DOHH2 (cell line): Measurements from ENCODE around the gene RAD51B.

Experiments used
- H3F3A ChIP-seq: fragments of 200-600 bp; sonication (generic), shearing (Covaris generic); 2 replicates; pipeline ENCODE4 v1.6.0; 2016; ENCODE audit warnings: antibody characterized with exemption, mild to moderate bottlenecking; ENCODE audit not compliant: control insufficient read depth, insufficient read depth
- H3K27ac ChIP-seq: fragments of 200-600 bp; sonication (generic); 2 replicates; pipeline ENCODE4 v1.5.1; 2014; ENCODE audit warnings: low read depth, mild to moderate bottlenecking, low read length, moderate library complexity
- H3K27me3 ChIP-seq: fragments of 200-600 bp; sonication (generic); 2 replicates; pipeline ENCODE4 v1.6.1; 2014; ENCODE audit warnings: mild to moderate bottlenecking, low read length, mixed read lengths; ENCODE audit not compliant: control insufficient read depth
- H3K36me3 ChIP-seq: fragments of 200-600 bp; sonication (generic); 2 replicates; pipeline ENCODE4 v1.6.1; 2014; ENCODE audit warnings: mild to moderate bottlenecking, low read length, moderate library complexity, mixed read lengths; ENCODE audit not compliant: control insufficient read depth
- H3K4me1 ChIP-seq: fragments of 200-600 bp; sonication (generic); 2 replicates; pipeline ENCODE4 v1.6.1; 2014; ENCODE audit warnings: mild to moderate bottlenecking, low read length, mixed read lengths; ENCODE audit not compliant: control insufficient read depth
- H3K4me2 ChIP-seq: fragments of 200-600 bp; sonication (generic); 2 replicates; pipeline ENCODE4 v1.6.0; 2014; ENCODE audit warnings: mild to moderate bottlenecking, low read length, moderate library complexity
- H3K4me3 ChIP-seq: fragments of 200-600 bp; sonication (generic); 2 replicates; pipeline ENCODE4 v1.5.1; 2014; ENCODE audit warnings: mild to moderate bottlenecking, low read length, mixed read lengths
- H3K79me2 ChIP-seq: fragments of 200-600 bp; sonication (generic); 2 replicates; pipeline ENCODE4 v1.6.1; 2014; ENCODE audit warnings: mild to moderate bottlenecking, low read length, mixed read lengths; ENCODE audit not compliant: control insufficient read depth
- H3K9me2 ChIP-seq: fragments of 200-600 bp; sonication (generic); replicated peaks from 2 replicates; pipeline ENCODE4 v1.6.1; 2014; ENCODE audit warnings: mild to moderate bottlenecking, low read length, mixed read lengths; ENCODE audit not compliant: control insufficient read depth
- H3K9me3 ChIP-seq: fragments of 200-600 bp; sonication (generic); 2 replicates; pipeline ENCODE4 v1.6.1; 2014; ENCODE audit warnings: antibody characterized with exemption, low read length, mixed read lengths; ENCODE audit not compliant: control insufficient read depth, insufficient read depth
- H4K20me1 ChIP-seq: fragments of 200-600 bp; sonication (generic); 2 replicates; pipeline ENCODE4 v1.6.0; 2014; ENCODE audit warnings: low read depth, mild to moderate bottlenecking, antibody characterized with exemption, low read length, moderate library complexity; ENCODE audit not compliant: control insufficient read depth, insufficient read depth
- EZH2phosphoT487 ChIP-seq: fragments of 200-600 bp; sonication (generic); IDR thresholded peaks from 2 replicates; pipeline ENCODE4 v1.6.1; 2017; ENCODE audit warnings: borderline replicate concordance, mild to moderate bottlenecking, antibody characterized with exemption, low read length, moderate library complexity, mixed read lengths
- TF ChIP-seq, protein P1 (sequence below): fragments of 200-600 bp; sonication (generic); IDR thresholded peaks from one replicate; pipeline ENCODE4 v1.5.1; 2014; ENCODE audit warnings: antibody characterized with exemption, mild to moderate bottlenecking, low read depth, low read length; ENCODE audit not compliant: poor library complexity, severe bottlenecking

Gene RAD51B

DNA sequence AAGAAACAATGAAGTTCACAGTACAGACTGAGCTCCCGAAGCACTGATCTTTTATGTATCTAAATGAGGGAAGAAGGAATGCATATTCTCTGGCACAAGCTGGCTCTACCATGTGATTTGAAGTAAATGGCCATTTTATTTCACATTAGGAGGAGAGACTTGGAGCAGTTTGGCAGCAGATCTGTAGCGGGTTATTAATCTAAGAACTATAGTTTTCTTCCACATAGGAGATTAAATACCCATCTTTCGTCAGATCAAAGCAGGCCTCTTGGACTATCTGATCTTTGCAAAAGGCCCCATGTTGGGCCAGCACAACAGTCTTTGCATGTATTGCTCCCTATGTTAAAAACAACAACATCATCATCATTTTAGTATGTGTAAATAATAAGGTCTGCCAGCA is 495.5 kb downstream of the RAD51B start:
- H3K9me2 ChIP-seq = no peaks in the 10 kb centered on the region
- no peaks in the 10 kb centered on the region for H3K9me3 ChIP-seq
- H3K36me3 ChIP-seq = no peaks in the 10 kb centered on the region
- H3K27me3 ChIP-seq = no peaks in the 10 kb centered on the region
- no peak overlapping the region for H3K27ac ChIP-seq
- H3K79me2 ChIP-seq = no peaks in the 10 kb centered on the region
- TF ChIP-seq EZH2phosphoT487 = no peak
- TF ChIP-seq, protein P1, sequence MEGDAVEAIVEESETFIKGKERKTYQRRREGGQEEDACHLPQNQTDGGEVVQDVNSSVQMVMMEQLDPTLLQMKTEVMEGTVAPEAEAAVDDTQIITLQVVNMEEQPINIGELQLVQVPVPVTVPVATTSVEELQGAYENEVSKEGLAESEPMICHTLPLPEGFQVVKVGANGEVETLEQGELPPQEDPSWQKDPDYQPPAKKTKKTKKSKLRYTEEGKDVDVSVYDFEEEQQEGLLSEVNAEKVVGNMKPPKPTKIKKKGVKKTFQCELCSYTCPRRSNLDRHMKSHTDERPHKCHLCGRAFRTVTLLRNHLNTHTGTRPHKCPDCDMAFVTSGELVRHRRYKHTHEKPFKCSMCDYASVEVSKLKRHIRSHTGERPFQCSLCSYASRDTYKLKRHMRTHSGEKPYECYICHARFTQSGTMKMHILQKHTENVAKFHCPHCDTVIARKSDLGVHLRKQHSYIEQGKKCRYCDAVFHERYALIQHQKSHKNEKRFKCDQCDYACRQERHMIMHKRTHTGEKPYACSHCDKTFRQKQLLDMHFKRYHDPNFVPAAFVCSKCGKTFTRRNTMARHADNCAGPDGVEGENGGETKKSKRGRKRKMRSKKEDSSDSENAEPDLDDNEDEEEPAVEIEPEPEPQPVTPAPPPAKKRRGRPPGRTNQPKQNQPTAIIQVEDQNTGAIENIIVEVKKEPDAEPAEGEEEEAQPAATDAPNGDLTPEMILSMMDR = no peak
- H3K4me1 ChIP-seq = peaks cover 11% of the 10 kb centered on the region
- H4K20me1 ChIP-seq = no peaks in the 10 kb centered on the region
- H3F3A ChIP-seq = no peaks in the 10 kb centered on the region
- no peak overlapping the region for H3K4me2 ChIP-seq
- no peak overlapping the region for H3K4me3 ChIP-seq

DNA sequence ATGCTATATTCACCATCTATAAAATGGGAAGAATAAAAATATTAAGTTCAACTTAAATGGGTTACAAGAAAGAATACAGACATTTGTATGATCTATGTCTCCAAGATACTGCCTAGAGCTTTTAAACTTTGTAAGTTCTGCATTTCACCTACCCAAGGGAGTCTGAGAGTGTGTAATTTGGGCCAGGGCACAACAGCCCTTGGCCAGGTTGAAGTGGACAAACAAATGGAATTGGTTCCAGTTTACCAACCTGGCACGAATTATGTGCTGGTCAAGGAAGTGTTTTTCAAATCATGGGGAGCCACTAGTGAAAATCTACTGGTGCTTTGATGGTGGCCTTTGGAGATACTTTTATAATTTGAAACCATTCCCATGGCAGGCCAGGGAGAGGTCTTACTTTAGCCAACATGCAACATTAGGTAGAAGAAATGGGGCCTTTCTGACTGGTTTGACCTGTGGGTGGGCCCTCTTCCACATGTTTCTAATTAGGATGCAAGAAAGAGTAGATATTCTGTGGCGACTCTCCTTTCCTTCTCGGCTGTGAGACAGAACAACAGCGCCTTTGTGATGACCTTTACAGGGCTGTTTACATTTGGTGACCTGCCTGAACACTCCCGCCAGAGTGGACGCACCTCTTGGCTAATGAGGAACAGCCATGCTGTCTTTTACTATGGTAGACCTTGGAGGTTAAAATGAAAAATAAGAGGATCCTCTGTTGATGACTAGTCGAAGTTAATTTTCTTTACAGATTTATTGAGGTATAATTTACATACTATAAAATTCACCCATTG is 496.7 kb downstream of the RAD51B start:
- no peak for TF ChIP-seq EZH2phosphoT487
- TF ChIP-seq, protein P1 = no peak

DNA sequence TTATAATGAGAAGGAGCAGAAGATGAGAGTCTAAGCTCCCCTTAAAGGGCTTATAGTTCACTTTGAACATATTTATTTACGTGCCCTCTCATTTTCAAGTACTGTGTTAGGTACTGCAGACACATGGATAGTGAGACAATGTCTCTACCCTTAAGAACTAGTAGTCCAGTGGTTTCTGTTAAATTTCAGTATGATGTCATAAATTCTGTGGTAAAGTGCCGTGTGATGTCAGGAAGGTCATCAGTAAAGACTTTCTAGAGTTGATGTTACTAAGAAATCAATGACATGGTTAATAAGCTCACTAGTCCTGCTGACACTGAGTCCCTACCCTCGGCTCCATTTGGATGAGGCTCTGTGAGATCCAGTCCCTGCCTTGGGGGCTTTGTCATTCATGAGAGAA is 497.7 kb downstream of the RAD51B start:
- no peaks in the 10 kb centered on the region for H4K20me1 ChIP-seq
- no peaks in the 10 kb centered on the region for H3K27me3 ChIP-seq
- peaks cover 18% of the 10 kb centered on the region for H3K4me1 ChIP-seq
- no peaks in the 10 kb centered on the region for H3K79me2 ChIP-seq
- H3F3A ChIP-seq = no peaks in the 10 kb centered on the region
- H3K27ac ChIP-seq = no peak overlapping the region
- H3K9me2 ChIP-seq = no peaks in the 10 kb centered on the region
- no peaks in the 10 kb centered on the region for H3K36me3 ChIP-seq
- H3K9me3 ChIP-seq = no peaks in the 10 kb centered on the region
- no peak overlapping the region for H3K4me3 ChIP-seq
- TF ChIP-seq, protein P1 = no peak
- no peak for TF ChIP-seq EZH2phosphoT487
- no peak overlapping the region for H3K4me2 ChIP-seq

More for the DNA sequence above, 496.7 kb downstream of the RAD51B start:
- Histone ChIP-seq H3K4me3 (no peak overlapping the region), H3F3A (no peaks in the 10 kb centered on the region), H3K4me2 (no peak overlapping the region), H3K4me1 (peaks cover 18% of the 10 kb centered on the region), H3K36me3 (no peaks in the 10 kb centered on the region), H4K20me1 (no peaks in the 10 kb centered on the region), H3K27me3 (no peaks in the 10 kb centered on the region), H3K9me3 (no peaks in the 10 kb centered on the region), H3K9me2 (no peaks in the 10 kb centered on the region), H3K27ac (no peak overlapping the region), H3K79me2 (no peaks in the 10 kb centered on the region)
